Measurements from ENCODE around the gene SLC35D3.
"Not testable (repeated sequence)": the region's sequence is repeated elsewhere in the genome, so short reads cannot be mapped to it uniquely, and the experiment has no call there.

The SLC35D3 gene

DNA sequence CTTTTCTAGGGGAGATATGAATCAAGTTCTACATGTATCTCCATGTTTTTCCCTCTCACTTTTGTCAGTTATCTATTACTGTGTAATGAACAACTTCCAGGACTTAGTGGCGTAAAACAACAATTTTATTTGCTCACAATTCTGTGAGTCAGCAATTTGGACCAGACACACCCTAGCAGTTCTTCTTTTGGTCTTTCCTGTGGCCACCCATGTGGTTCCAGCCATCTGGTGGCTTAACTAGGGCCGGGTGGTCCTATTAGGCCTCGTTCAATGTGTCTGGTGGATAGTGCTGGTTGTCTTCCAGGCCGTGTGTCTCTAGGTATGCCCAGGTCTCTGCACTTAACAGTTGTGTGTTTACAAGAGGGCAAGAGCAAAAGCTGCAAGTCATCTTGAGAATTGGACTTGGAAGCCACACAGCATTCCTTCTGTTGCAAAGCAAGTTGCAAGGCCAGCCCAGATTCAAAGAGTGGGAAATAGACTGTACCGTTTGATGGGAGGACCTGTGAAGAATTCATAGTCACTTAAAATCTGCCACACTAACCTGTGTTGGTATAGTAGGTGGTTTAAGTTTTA, 20.8 kb upstream of the SLC35D3 start:
- Histone ChIP-seq H3K4me2 (ENCODE audit: low read length) (no peak overlapping the region), H2AFZ (ENCODE audit: low read length) (no peak overlapping the region), H3K79me2 (ENCODE audit: insufficient read depth, low read length) (no peaks in the 10 kb centered on the region), H3K4me3 (ENCODE audit: low read depth, low read length, poor library complexity, severe bottlenecking) (no peak overlapping the region), H3K9me3 (ENCODE audit: low read length) (no peaks in the 10 kb centered on the region), H3K36me3 (ENCODE audit: insufficient read depth, low read length) (peaks cover 13% of the 10 kb centered on the region), H3K27me3 (ENCODE audit: insufficient read depth, low read length) (no peaks in the 10 kb centered on the region), H3K27ac (ENCODE audit: low read depth, low read length, poor library complexity, severe bottlenecking) (no peak overlapping the region), H3K9me2 (ENCODE audit: low read depth, low read length) (0 out of 2 replicates have a peak, but pooled peaks cover 3% of the 10 kb centered on the region), H3K4me1 (ENCODE audit: insufficient read depth, low read length, severe bottlenecking) (no peaks in the 10 kb centered on the region), H3K9ac (ENCODE audit: low read length) (no peak overlapping the region), H4K20me1 (ENCODE audit: insufficient read depth, low read length) (no peaks in the 10 kb centered on the region), H3F3A (ENCODE audit: insufficient read depth, low read length) (no peaks in the 10 kb centered on the region)
- TF ChIP-seq EZH2 (IDR thresholded peaks at IDR 0.05; ENCODE audit: borderline replicate concordance, low read length) = no peak
- TF ChIP-seq, protein P1, sequence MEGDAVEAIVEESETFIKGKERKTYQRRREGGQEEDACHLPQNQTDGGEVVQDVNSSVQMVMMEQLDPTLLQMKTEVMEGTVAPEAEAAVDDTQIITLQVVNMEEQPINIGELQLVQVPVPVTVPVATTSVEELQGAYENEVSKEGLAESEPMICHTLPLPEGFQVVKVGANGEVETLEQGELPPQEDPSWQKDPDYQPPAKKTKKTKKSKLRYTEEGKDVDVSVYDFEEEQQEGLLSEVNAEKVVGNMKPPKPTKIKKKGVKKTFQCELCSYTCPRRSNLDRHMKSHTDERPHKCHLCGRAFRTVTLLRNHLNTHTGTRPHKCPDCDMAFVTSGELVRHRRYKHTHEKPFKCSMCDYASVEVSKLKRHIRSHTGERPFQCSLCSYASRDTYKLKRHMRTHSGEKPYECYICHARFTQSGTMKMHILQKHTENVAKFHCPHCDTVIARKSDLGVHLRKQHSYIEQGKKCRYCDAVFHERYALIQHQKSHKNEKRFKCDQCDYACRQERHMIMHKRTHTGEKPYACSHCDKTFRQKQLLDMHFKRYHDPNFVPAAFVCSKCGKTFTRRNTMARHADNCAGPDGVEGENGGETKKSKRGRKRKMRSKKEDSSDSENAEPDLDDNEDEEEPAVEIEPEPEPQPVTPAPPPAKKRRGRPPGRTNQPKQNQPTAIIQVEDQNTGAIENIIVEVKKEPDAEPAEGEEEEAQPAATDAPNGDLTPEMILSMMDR (IDR thresholded peaks at IDR 0.05; ENCODE audit: low read length) = no peak

DNA sequence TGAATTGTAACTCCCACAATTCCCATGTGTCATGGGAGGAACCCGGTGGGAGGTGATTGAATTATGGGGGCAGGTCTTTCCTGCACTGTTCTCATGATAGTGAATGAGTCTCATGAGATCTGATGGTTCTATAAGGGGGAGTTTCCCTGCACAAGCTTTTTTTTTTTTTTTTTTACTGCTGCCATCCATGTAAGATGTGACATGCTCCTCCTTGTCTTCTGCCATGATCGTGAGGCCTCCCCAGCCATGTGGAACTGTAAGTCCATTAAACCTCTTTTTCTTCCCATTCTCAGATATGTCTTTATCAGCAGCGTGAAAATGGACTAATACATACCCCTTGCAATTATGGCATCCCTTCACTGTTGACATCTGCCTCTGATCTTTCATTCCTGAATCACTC, 17.6 kb upstream of the SLC35D3 start:
- H3K4me1 ChIP-seq (ENCODE audit: insufficient read depth, low read length, severe bottlenecking); H4K20me1 ChIP-seq (ENCODE audit: insufficient read depth, low read length); H2AFZ ChIP-seq (ENCODE audit: low read length); H3K9me2 ChIP-seq (ENCODE audit: low read depth, low read length); H3K9ac ChIP-seq (ENCODE audit: low read length); H3K4me2 ChIP-seq (ENCODE audit: low read length); H3K27ac ChIP-seq (ENCODE audit: low read depth, low read length, poor library complexity, severe bottlenecking); H3K9me3 ChIP-seq (ENCODE audit: low read length); H3K27me3 ChIP-seq (ENCODE audit: insufficient read depth, low read length); H3K79me2 ChIP-seq (ENCODE audit: insufficient read depth, low read length); H3K4me3 ChIP-seq (ENCODE audit: low read depth, low read length, poor library complexity, severe bottlenecking); H3F3A ChIP-seq (ENCODE audit: insufficient read depth, low read length): not testable (repeated sequence)
- peaks cover 13% of the 10 kb centered on the region for H3K36me3 ChIP-seq (ENCODE audit: insufficient read depth, low read length)

DNA sequence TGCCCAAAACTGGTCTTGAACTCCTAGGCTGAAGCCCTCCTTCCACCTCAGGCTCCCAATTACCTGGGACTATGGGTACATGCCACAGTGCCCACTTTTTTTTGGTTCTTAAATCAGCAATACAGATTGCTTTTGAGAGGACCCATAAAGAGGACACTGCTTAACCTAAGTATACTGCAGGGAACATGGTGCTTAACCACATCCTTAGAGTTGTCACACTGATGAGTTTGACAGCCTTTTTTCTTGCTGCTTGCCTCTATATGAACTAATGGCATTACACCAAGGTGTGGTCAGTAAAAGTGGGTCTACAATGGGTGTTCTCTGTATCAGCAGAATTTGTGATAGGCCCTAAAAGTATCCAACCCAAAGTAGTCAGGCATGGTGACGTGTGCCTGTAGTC, 7.2 kb upstream of the SLC35D3 start:
- H3K4me1 ChIP-seq (ENCODE audit: insufficient read depth, low read length, severe bottlenecking) = no peaks in the 10 kb centered on the region
- H3K4me2 ChIP-seq (ENCODE audit: low read length) = no peak overlapping the region
- H3K9ac ChIP-seq (ENCODE audit: low read length) = no peak overlapping the region
- no peak overlapping the region for H2AFZ ChIP-seq (ENCODE audit: low read length)
- no peaks in the 10 kb centered on the region for H3K27me3 ChIP-seq (ENCODE audit: insufficient read depth, low read length)
- H3K36me3 ChIP-seq (ENCODE audit: insufficient read depth, low read length) = 0 out of 2 replicates have a peak, but pooled peaks cover 4% of the 10 kb centered on the region
- no peak for TF ChIP-seq EZH2 (IDR thresholded peaks at IDR 0.05; ENCODE audit: borderline replicate concordance, low read length)
- TF ChIP-seq, protein P1 (IDR thresholded peaks at IDR 0.05; ENCODE audit: low read length) = no peak
- no peaks in the 10 kb centered on the region for H3K9me3 ChIP-seq (ENCODE audit: low read length)
- no peaks in the 10 kb centered on the region for H3F3A ChIP-seq (ENCODE audit: insufficient read depth, low read length)
- H3K4me3 ChIP-seq (ENCODE audit: low read depth, low read length, poor library complexity, severe bottlenecking) = no peak overlapping the region
- no peaks in the 10 kb centered on the region for H3K9me2 ChIP-seq (ENCODE audit: low read depth, low read length)
- H3K27ac ChIP-seq (ENCODE audit: low read depth, low read length, poor library complexity, severe bottlenecking) = no peak overlapping the region
- no peaks in the 10 kb centered on the region for H3K79me2 ChIP-seq (ENCODE audit: insufficient read depth, low read length)
- no peaks in the 10 kb centered on the region for H4K20me1 ChIP-seq (ENCODE audit: insufficient read depth, low read length)

DNA sequence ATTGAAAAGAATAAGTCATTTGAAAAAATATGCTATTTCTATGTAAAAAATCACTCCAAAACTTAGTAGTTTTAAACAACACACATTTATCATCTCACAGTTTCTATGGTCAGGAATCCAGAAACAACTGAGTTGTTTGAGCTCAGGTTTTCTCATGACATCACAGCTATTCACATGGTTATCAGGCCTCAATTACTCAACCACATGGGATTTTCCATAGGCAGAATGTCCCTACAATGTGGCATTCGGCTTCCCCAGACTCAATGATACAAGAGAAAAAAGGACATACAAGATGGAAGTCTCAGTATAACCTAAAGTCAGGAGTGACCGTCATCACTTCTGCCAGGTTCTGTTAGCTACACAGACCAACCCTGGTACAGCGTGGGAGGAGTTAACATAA, 3.4 kb upstream of the SLC35D3 start:
- H3K79me2 ChIP-seq (ENCODE audit: insufficient read depth, low read length) = no peaks in the 10 kb centered on the region
- no peak overlapping the region for H3K27ac ChIP-seq (ENCODE audit: low read depth, low read length, poor library complexity, severe bottlenecking)

More for the DNA sequence above, 3.4 kb upstream of the SLC35D3 start:
- no peaks in the 10 kb centered on the region for H3K9me3 ChIP-seq (ENCODE audit: low read length)
- H3K36me3 ChIP-seq (ENCODE audit: insufficient read depth, low read length) = 0 out of 2 replicates have a peak, but pooled peaks cover 4% of the 10 kb centered on the region
- no peak overlapping the region for H3K4me3 ChIP-seq (ENCODE audit: low read depth, low read length, poor library complexity, severe bottlenecking)
- no peak overlapping the region for H2AFZ ChIP-seq (ENCODE audit: low read length)
- no peaks in the 10 kb centered on the region for H4K20me1 ChIP-seq (ENCODE audit: insufficient read depth, low read length)
- no peak for TF ChIP-seq EZH2 (IDR thresholded peaks at IDR 0.05; ENCODE audit: borderline replicate concordance, low read length)
- TF ChIP-seq, protein P1 (IDR thresholded peaks at IDR 0.05; ENCODE audit: low read length) = no peak
- no peak overlapping the region for H3K4me2 ChIP-seq (ENCODE audit: low read length)
- no peaks in the 10 kb centered on the region for H3K27me3 ChIP-seq (ENCODE audit: insufficient read depth, low read length)
- no peaks in the 10 kb centered on the region for H3F3A ChIP-seq (ENCODE audit: insufficient read depth, low read length)
- no peaks in the 10 kb centered on the region for H3K4me1 ChIP-seq (ENCODE audit: insufficient read depth, low read length, severe bottlenecking)
- H3K9ac ChIP-seq (ENCODE audit: low read length) = no peak overlapping the region
- H3K9me2 ChIP-seq (ENCODE audit: low read depth, low read length) = no peaks in the 10 kb centered on the region

Measured in OCI-LY1 (cell line).